Loucy (cell line): ENCODE data around the gene BAMBI.

Experiments
- H2AFZ ChIP-seq: fragments of 200-600 bp; sonication (generic); 2 replicates; pipeline ENCODE4 v1.6.0; 2016; ENCODE audit warnings: antibody characterized with exemption, mild to moderate bottlenecking, low read length, moderate library complexity
- H3F3A ChIP-seq: fragments of 200-600 bp; 2 replicates; pipeline ENCODE4 v1.6.0; 2016; ENCODE audit warnings: antibody characterized with exemption, low read depth, mild to moderate bottlenecking
- H3K27me3 ChIP-seq: fragments of 200-600 bp; sonication (generic); 2 replicates; pipeline ENCODE4 v1.6.1; 2014; ENCODE audit warnings: low read length, mild to moderate bottlenecking; ENCODE audit not compliant: insufficient read depth, poor library complexity, severe bottlenecking
- H3K36me3 ChIP-seq: fragments of 200-600 bp; sonication (generic); 2 replicates; pipeline ENCODE4 v1.6.1; 2016; ENCODE audit warnings: low read length; ENCODE audit not compliant: insufficient read depth
- H3K4me1 ChIP-seq: fragments of 200-600 bp; sonication (generic); 2 replicates; pipeline ENCODE4 v1.5.1; 2014; ENCODE audit warnings: low read length, mild to moderate bottlenecking; ENCODE audit not compliant: insufficient read depth, poor library complexity, severe bottlenecking
- H3K4me2 ChIP-seq: fragments of 200-600 bp; sonication (generic); 2 replicates; pipeline ENCODE4 v1.6.0; 2014; ENCODE audit warnings: antibody characterized with exemption, low read length, low read depth, mild to moderate bottlenecking; ENCODE audit not compliant: poor library complexity, severe bottlenecking
- H3K4me3 ChIP-seq: fragments of 200-600 bp; sonication (generic); 2 replicates; pipeline ENCODE4 v1.5.1; 2014; ENCODE audit warnings: low read length, mild to moderate bottlenecking, mixed read lengths; ENCODE audit not compliant: poor library complexity, severe bottlenecking
- H3K79me2 ChIP-seq: fragments of 200-600 bp; sonication (generic); 2 replicates; pipeline ENCODE4 v1.6.1; 2014; ENCODE audit warnings: low read length; ENCODE audit not compliant: insufficient read depth
- H3K9ac ChIP-seq: fragments of 200-600 bp; sonication (generic); 2 replicates; pipeline ENCODE4 v1.6.0; 2014; ENCODE audit warnings: mild to moderate bottlenecking, low read depth, low read length, moderate library complexity; ENCODE audit not compliant: poor library complexity, severe bottlenecking
- H3K9me2 ChIP-seq: fragments of 200-600 bp; sonication (generic); replicated peaks from 2 replicates; pipeline ENCODE4 v1.6.1; 2016; ENCODE audit warnings: low read depth, low read length, mixed read lengths
- H3K9me3 ChIP-seq: fragments of 200-600 bp; sonication (generic); 2 replicates; pipeline ENCODE4 v1.6.1; 2014; ENCODE audit warnings: mild to moderate bottlenecking, antibody characterized with exemption, low read length, low read depth; ENCODE audit not compliant: insufficient read depth
- H4K20me1 ChIP-seq: fragments of 200-600 bp; sonication (generic); 2 replicates; pipeline ENCODE4 v1.6.0; 2014; ENCODE audit warnings: antibody characterized with exemption, low read length, mild to moderate bottlenecking; ENCODE audit not compliant: insufficient read depth, poor library complexity, severe bottlenecking
- EZH2phosphoT487 ChIP-seq: fragments of 200-600 bp; IDR thresholded peaks from 2 replicates; pipeline ENCODE4 v1.6.1; 2018; ENCODE audit warnings: antibody characterized with exemption, mild to moderate bottlenecking, moderate library complexity, borderline replicate concordance
- TF ChIP-seq, protein P1 (sequence below): fragments of 200-600 bp; sonication (generic); conservative IDR thresholded peaks from 2 replicates; pipeline ENCODE4 v1.5.1; 2014; ENCODE audit warnings: mild to moderate bottlenecking, antibody characterized with exemption, low read length

Gene BAMBI

DNA sequence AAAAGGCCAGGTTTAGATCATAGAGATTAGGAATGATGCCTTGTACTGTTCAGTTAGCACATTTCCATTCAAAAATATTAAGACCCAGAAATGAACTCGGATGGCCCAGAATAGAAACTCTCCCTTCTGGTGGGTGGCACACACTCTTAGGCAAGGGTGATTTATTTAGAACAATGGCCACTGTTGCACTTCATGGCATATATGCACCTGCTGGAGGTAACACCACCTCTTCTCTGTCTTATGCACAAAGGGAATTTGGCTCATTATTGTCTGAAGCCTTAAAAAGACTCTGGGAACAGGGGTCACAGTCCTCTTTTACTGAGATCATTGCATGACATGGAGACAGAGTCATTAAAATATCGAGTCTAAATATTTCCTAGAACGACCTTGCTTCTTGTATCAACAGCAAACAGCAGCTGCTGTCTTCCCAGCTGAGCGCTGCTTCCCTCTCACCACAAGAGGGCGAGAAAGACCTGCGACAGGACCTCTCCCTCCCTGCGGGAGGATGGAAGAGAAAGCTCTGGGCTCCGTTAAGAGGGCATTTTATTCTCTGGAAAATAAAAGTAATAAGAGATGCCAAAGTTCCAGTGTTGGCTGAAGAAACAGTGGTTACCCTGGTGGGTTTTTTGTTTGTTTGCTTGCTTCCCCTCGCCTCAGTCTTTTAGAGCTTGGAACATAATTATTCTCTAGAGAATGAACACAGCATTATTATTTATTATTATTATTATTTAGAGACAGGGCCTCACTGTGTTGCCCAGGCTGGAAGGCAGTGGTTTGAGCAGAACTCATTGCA, 13.5 kb upstream of the BAMBI start:
- no peaks in the 10 kb centered on the region for H3K27me3 ChIP-seq
- no peaks in the 10 kb centered on the region for H3K4me1 ChIP-seq
- no peaks in the 10 kb centered on the region for H3K79me2 ChIP-seq
- no peaks in the 10 kb centered on the region for H3K9me2 ChIP-seq
- no peak overlapping the region for H3K4me3 ChIP-seq
- H2AFZ ChIP-seq: peak overlapping the region; percentile 79
- H4K20me1 ChIP-seq: no peaks in the 10 kb centered on the region
- TF ChIP-seq, protein P1, sequence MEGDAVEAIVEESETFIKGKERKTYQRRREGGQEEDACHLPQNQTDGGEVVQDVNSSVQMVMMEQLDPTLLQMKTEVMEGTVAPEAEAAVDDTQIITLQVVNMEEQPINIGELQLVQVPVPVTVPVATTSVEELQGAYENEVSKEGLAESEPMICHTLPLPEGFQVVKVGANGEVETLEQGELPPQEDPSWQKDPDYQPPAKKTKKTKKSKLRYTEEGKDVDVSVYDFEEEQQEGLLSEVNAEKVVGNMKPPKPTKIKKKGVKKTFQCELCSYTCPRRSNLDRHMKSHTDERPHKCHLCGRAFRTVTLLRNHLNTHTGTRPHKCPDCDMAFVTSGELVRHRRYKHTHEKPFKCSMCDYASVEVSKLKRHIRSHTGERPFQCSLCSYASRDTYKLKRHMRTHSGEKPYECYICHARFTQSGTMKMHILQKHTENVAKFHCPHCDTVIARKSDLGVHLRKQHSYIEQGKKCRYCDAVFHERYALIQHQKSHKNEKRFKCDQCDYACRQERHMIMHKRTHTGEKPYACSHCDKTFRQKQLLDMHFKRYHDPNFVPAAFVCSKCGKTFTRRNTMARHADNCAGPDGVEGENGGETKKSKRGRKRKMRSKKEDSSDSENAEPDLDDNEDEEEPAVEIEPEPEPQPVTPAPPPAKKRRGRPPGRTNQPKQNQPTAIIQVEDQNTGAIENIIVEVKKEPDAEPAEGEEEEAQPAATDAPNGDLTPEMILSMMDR: peak; percentile 99
- TF ChIP-seq EZH2phosphoT487: no peak
- H3K4me2 ChIP-seq: peak overlapping the region; percentile 21
- H3K9ac ChIP-seq: no peak overlapping the region
- no peaks in the 10 kb centered on the region for H3F3A ChIP-seq
- H3K9me3 ChIP-seq: no peaks in the 10 kb centered on the region
- no peaks in the 10 kb centered on the region for H3K36me3 ChIP-seq

DNA sequence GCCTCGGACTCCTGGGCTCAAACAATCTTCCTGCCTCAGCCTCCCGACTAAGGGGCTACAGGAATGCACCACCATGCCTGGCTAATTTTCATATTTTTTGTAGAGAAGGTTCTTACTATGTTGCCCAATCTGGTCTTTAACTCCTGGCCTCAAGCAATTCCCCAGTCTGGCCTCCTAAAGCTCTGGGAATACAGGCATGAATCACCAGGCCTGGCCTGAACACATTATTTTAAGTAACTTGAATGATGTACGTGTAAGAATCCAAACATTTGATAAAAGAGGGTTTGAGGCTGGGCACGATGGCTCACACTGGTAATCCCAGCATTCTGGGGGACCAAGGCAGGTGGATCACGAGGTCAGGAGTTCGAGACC, 13.0 kb upstream of the BAMBI start:
- Histone ChIP-seq H3K9me3 (no peaks in the 10 kb centered on the region), H3F3A (no peaks in the 10 kb centered on the region), H3K4me3 (no peak overlapping the region), H3K27me3 (no peaks in the 10 kb centered on the region), H3K9ac (no peak overlapping the region), H3K79me2 (no peaks in the 10 kb centered on the region), H3K9me2 (no peaks in the 10 kb centered on the region), H3K4me2 (no peak overlapping the region), H4K20me1 (no peaks in the 10 kb centered on the region), H3K36me3 (no peaks in the 10 kb centered on the region), H3K4me1 (no peaks in the 10 kb centered on the region), H2AFZ (no peak overlapping the region)
- TF ChIP-seq EZH2phosphoT487: no peak

DNA sequence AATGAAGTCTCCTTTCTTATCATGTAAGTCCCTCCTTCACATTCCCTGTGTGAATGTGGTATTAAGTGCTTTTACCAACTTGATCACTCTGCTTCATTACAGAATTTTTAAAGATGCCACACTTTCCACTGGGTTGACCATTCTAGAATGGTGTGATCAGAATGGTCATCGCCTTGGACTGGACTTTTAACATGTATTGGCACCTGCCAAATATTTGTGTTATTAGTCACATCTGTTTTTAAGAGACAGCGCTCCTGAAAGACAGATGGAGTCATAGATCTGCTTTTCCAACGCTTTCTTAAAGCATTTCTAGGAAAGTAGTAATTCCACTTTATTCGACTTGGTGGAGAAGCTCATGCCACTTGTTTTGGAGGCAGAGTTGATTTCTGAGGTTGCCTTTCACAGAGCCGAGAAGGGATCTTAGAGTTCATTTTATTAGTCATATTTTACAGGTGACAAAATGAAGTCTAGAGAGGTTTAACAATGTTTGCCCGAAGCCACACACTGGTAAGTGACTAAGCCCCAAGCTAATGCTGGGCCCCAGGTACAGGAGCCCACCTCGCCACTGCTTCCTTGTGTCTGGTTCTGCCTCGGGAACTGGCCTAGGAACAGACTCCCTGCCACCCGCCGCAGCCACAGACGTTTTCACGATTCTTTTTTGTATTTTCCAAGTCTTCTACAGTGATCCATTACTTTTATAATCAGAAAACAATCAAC, 10.4 kb upstream of the BAMBI start:
- peaks cover under 1% of the 10 kb centered on the region for H3K27me3 ChIP-seq

More for the DNA sequence above, 10.4 kb upstream of the BAMBI start:
- no peaks in the 10 kb centered on the region for H3K36me3 ChIP-seq
- no peak overlapping the region for H2AFZ ChIP-seq
- no peak overlapping the region for H3K4me2 ChIP-seq
- TF ChIP-seq, protein P1: no peak
- no peak for TF ChIP-seq EZH2phosphoT487
- no peaks in the 10 kb centered on the region for H4K20me1 ChIP-seq
- H3K9me2 ChIP-seq: no peaks in the 10 kb centered on the region
- no peaks in the 10 kb centered on the region for H3K4me1 ChIP-seq
- no peaks in the 10 kb centered on the region for H3K79me2 ChIP-seq
- H3K9ac ChIP-seq: no peak overlapping the region
- H3K9me3 ChIP-seq: no peaks in the 10 kb centered on the region
- H3K4me3 ChIP-seq: no peak overlapping the region
- H3F3A ChIP-seq: no peaks in the 10 kb centered on the region
